HEK293T (cell line): Measurements from ENCODE around the gene HAGH.

Source experiments
- CTCF ChIA-PET: fragments of 350-600 bp; formaldehyde crosslinking; extraction: SDS; loops from one replicate; lab custom pipeline; 2021; ENCODE audit warnings: antibody characterized with exemption, inconsistent platforms; lab: Yijun Ruan, JAX
- POLR2A ChIA-PET: fragments of 350-600 bp; formaldehyde crosslinking; extraction: SDS; loops from one replicate; lab custom pipeline; 2020; ENCODE audit warnings: antibody characterized with exemption, inconsistent platforms; lab: Yijun Ruan, JAX
- DNase-seq: peaks from one replicate; pipeline ENCODE4 v3.0.0; 2012; ENCODE audit warnings: mixed read lengths; ENCODE audit errors: extremely low spot score
- ARNT ChIP-seq: fragments of 450-650 bp; IDR thresholded peaks from 2 replicates; pipeline ENCODE4 v1.6.1; 2017; ENCODE audit warnings: mild to moderate bottlenecking
- BHLHE40 ChIP-seq: fragments of 450-650 bp; IDR thresholded peaks from 2 replicates; pipeline ENCODE4 v1.6.1; 2016; ENCODE audit warnings: mild to moderate bottlenecking, moderate library complexity, borderline replicate concordance
- CTBP1 ChIP-seq: fragments of 450-650 bp; IDR thresholded peaks from 2 replicates; pipeline ENCODE4 v1.6.1; 2016; ENCODE audit warnings: borderline replicate concordance
- ELF4 ChIP-seq: fragments of 450-650 bp; IDR thresholded peaks from 2 replicates; pipeline ENCODE4 v1.6.1; 2017; ENCODE audit warnings: antibody characterized with exemption
- FOXA1 ChIP-seq: fragments of 450-650 bp; IDR thresholded peaks from 2 replicates; pipeline ENCODE4 v1.6.1; 2016; ENCODE audit warnings: mild to moderate bottlenecking
- FOXK2 ChIP-seq: fragments of 450-650 bp; IDR thresholded peaks from 2 replicates; pipeline ENCODE4 v1.6.1; 2016; ENCODE audit warnings: mild to moderate bottlenecking
- FOXM1 ChIP-seq: fragments of 450-650 bp; IDR thresholded peaks from 2 replicates; pipeline ENCODE4 v1.6.1; 2017; ENCODE audit warnings: mild to moderate bottlenecking, borderline replicate concordance
- HDGF ChIP-seq: fragments of 450-650 bp; IDR thresholded peaks from 2 replicates; pipeline ENCODE4 v1.6.1; 2017; ENCODE audit warnings: antibody characterized with exemption, borderline replicate concordance
- L3MBTL2 ChIP-seq: fragments of 450-650 bp; conservative IDR thresholded peaks from 2 replicates; pipeline ENCODE4 v1.6.1; 2016; ENCODE audit warnings: mild to moderate bottlenecking
- LEF1 ChIP-seq: fragments of 450-650 bp; IDR thresholded peaks from 2 replicates; pipeline ENCODE4 v1.6.1; 2017; ENCODE audit warnings: mild to moderate bottlenecking, borderline replicate concordance
- NFRKB ChIP-seq: fragments of 450-650 bp; IDR thresholded peaks from 2 replicates; pipeline ENCODE4 v1.6.1; 2016; ENCODE audit warnings: mild to moderate bottlenecking, moderate library complexity
- SP1 ChIP-seq: fragments of 450-650 bp; IDR thresholded peaks from 2 replicates; pipeline ENCODE4 v1.6.1; 2017
- SUZ12 ChIP-seq: fragments of 450-650 bp; IDR thresholded peaks from 2 replicates; pipeline ENCODE4 v1.6.1; 2016; ENCODE audit warnings: mild to moderate bottlenecking
- TARDBP ChIP-seq: fragments of 450-650 bp; IDR thresholded peaks from 2 replicates; pipeline ENCODE4 v1.6.1; 2016
- ZNF384 ChIP-seq: fragments of 450-650 bp; IDR thresholded peaks from 2 replicates; pipeline ENCODE4 v1.6.1; 2016
- TF ChIP-seq, protein P1 (sequence below): fragments of 450-650 bp; IDR thresholded peaks from 2 replicates; pipeline ENCODE4 v1.6.1; 2016

Gene HAGH

DNA sequence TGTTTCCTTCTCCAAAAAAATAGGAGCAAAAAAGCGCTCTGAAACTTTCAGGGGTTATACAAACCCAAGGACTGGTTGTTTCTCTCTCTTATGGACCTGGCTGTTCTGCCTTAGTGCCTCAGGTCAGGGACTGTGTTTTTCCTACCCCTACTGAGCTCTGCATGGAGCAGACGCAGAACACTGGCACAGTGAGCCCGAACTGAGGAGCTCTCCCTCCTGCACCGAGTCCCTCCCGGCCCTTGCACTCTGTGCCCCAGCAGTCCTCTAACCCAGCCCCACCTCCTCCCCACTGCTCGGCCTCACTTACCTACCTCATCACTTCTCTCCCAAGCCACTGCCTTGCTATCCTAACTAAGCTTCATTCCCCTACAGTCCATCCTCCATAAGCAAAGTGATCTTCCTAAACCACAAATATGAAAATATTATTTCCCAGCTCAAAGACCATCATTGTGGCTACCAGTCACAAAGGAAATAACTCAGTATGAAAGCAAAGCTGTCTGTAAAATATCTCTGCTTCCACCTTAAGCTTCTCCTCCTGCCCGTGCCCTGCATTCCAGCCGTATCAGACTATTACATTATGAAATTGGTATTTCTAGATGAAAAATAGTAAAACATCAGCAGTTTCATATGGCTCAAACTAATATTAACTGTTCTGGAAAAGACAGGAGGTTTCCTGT is 31.7 kb upstream of the HAGH start:
- no peak for TF ChIP-seq SUZ12
- no peak for TF ChIP-seq TARDBP
- TF ChIP-seq, protein P1, sequence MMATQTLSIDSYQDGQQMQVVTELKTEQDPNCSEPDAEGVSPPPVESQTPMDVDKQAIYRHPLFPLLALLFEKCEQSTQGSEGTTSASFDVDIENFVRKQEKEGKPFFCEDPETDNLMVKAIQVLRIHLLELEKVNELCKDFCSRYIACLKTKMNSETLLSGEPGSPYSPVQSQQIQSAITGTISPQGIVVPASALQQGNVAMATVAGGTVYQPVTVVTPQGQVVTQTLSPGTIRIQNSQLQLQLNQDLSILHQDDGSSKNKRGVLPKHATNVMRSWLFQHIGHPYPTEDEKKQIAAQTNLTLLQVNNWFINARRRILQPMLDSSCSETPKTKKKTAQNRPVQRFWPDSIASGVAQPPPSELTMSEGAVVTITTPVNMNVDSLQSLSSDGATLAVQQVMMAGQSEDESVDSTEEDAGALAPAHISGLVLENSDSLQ: no peak
- no peak for TF ChIP-seq SP1
- TF ChIP-seq ARNT: no peak
- TF ChIP-seq FOXM1: no peak
- no peak for TF ChIP-seq NFRKB
- TF ChIP-seq HDGF: no peak
- TF ChIP-seq FOXA1: no peak
- no peak for TF ChIP-seq ELF4
- no peak for TF ChIP-seq BHLHE40
- no peak for TF ChIP-seq ZNF384
- no peak for TF ChIP-seq CTBP1
- TF ChIP-seq L3MBTL2: no peak
- TF ChIP-seq LEF1: no peak
- TF ChIP-seq FOXK2: no peak
- DNase-seq: no peak
- CTCF ChIA-PET: no interaction called here
- POLR2A ChIA-PET: interaction anchor here (1.5 to 2.2 kb wide), 3 partner anchors 19 to 297 kb away, joined by 3 to 11 read pairs (median 5); partner anchors contain the start of genes RPS2 and TRAF7

DNA sequence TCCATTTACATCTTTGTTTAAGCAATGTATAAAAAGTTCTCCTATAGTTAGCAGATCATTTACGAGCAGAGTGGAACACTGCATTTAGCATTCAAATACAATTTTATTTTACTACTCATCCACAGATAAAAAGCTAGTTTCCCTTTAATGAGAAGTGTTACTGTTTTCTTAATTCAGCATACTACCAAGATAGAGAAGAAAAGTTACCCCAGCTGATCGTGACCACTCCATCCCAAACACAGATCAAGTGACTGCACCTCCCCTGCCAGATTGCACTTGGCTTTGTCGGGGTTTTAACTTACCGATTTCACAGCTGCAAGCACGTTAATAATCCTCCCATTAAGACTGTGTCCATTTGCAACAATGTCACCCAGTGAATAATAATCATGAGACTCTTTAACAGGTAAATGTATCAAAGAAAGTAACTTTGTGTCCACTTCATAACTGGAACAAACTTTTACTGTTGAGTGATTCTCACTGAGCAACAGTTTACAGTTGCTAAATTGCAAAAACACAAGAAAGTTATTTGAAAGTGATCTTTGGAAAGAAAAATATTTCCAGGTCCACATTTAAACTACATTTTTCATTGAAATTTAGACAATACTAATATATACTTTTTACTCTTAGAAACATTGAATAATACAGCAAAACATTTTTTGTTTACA is 30.9 kb upstream of the HAGH start:
- no peak for DNase-seq
- CTCF ChIA-PET: no interaction called here
- POLR2A ChIA-PET: interaction anchor here (1.0 to 2.2 kb wide), 7 partner anchors 18 to 298 kb away, joined by 3 to 11 read pairs (median 4); partner anchors contain the start of genes FAHD1, HAGH, NUBP2 and RPS2
- TF ChIP-seq HDGF: no peak
- no peak for TF ChIP-seq FOXK2
- TF ChIP-seq CTBP1: no peak
- TF ChIP-seq ZNF384: no peak
- no peak for TF ChIP-seq NFRKB
- no peak for TF ChIP-seq FOXM1
- TF ChIP-seq BHLHE40: no peak
- no peak for TF ChIP-seq FOXA1
- no peak for TF ChIP-seq SP1
- TF ChIP-seq ARNT: no peak
- TF ChIP-seq, protein P1: no peak

DNA sequence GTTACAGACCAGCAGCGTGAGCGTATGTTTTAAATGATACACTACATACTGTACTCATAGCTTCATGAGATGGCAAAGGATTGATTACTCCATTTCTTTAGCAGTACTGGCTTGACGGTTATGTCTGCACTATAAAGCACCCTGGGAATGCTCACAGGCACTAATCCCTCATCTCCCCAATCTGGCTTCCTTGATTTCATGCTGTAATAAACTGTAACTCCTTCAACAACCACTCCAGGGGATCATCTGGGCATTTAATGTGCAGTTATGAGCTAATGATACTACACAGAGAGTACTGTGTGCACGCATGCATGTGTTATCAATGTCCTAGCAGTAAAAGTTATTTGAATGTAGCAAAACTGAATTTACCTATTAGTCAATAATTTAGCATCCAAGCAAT is 25.2 kb upstream of the HAGH start:
- DNase-seq: no peak
- TF ChIP-seq, protein P1: no peak
- no peak for TF ChIP-seq SUZ12
- TF ChIP-seq L3MBTL2: no peak
- no peak for TF ChIP-seq CTBP1
- no peak for TF ChIP-seq ZNF384
- no peak for TF ChIP-seq LEF1
- no peak for TF ChIP-seq TARDBP
- no peak for TF ChIP-seq SP1
- TF ChIP-seq BHLHE40: no peak
- TF ChIP-seq HDGF: no peak
- TF ChIP-seq ELF4: no peak
- TF ChIP-seq FOXM1: no peak
- no peak for TF ChIP-seq ARNT
- TF ChIP-seq FOXA1: no peak
- no peak for TF ChIP-seq NFRKB
- TF ChIP-seq FOXK2: no peak
- POLR2A ChIA-PET: interaction anchor here (1.0 to 1.4 kb wide), 2 partner anchors 24 to 113 kb away, joined by 3 to 4 read pairs; partner anchors contain the start of genes FAHD1 and RPS2
- CTCF ChIA-PET: no interaction called here

DNA sequence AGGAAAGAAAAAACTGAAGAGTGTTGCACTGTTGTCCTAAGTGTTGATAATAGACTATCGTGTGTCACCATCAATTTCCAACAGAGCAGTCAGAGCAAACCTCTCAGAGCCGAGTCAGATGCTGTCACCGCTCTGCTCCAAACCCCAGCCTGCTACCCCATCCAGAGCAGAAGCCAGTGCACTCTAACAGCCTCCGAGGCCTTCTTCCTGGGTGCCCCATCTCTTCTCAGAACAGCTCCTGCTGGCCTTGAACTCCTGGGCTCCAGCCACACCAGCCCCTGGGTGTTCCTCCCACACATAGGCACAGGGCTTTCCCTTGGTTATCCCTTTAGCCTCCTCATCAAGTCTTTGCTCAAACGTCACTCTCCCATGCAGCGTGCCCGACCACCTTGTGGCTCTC is 24.4 kb upstream of the HAGH start:
- ChIA-PET CTCF (no interaction called here), POLR2A (interaction anchor here (1.0 to 1.4 kb wide), 2 partner anchors 23 to 113 kb away, joined by 3 to 4 read pairs; partner anchors contain the start of genes FAHD1 and RPS2)
- no peak for DNase-seq
- TF ChIP-seq ARNT (no peak), ZNF384 (no peak), SUZ12 (no peak), ELF4 (no peak), CTBP1 (no peak), HDGF (no peak), FOXA1 (no peak), SP1 (no peak), TARDBP (no peak), L3MBTL2 (no peak), FOXK2 (no peak), FOXM1 (no peak), BHLHE40 (no peak), LEF1 (no peak), NFRKB (no peak)
- TF ChIP-seq, protein P1: no peak

DNA sequence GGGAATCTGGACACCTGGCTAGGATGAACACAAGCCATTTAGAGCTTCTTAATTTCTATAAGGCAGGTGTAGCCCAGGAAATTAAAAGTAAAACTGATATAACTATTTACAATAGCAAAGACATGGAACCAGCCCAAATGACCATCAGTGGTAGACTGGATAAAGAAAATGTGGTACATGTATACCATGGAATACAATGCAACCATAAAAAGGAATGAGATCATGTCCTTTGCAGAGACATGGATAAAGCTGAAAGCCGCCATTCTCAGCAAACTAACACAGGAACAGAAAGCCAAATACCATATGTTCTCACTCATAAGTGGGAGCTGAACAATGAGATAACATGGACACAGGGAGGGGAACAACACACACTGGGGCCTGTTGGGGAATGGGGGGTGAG is 19.8 kb upstream of the HAGH start:
- CTCF ChIA-PET: no interaction called here
- TF ChIP-seq HDGF: no peak
- TF ChIP-seq NFRKB: no peak
- no peak for TF ChIP-seq FOXM1
- no peak for TF ChIP-seq FOXK2
- no peak for TF ChIP-seq ARNT
- no peak for TF ChIP-seq FOXA1
- no peak for TF ChIP-seq ELF4
- TF ChIP-seq L3MBTL2: no peak
- TF ChIP-seq, protein P1: no peak
- TF ChIP-seq BHLHE40: no peak
- TF ChIP-seq TARDBP: no peak
- DNase-seq: no peak
- POLR2A ChIA-PET: interaction anchor here (2.2 kb wide), 1 partner anchor 119 kb away, joined by 5 read pairs; the partner anchor contains the start of gene RPS2
